Fibroblast of pulmonary artery (primary cell): Measurements from ENCODE around the gene PTCD2.

ENCODE experiments used
- DNase-seq: peaks from one replicate; pipeline ENCODE4 v3.0.0-alpha.2; 2010; ENCODE audit warnings: low read depth
- H3K4me3 ChIP-seq: replicated peaks from 2 replicates; pipeline ENCODE4 v1.5.1; 2011; ENCODE audit warnings: low read depth, mild to moderate bottlenecking, control low read depth, low read length, moderate library complexity
- TF ChIP-seq, protein P1 (sequence below): IDR thresholded peaks from 2 replicates; pipeline ENCODE4 v1.5.1; 2011; ENCODE audit warnings: mild to moderate bottlenecking, control low read depth, low read length, inconsistent platforms; ENCODE audit errors: missing control alignments

The PTCD2 gene

DNA sequence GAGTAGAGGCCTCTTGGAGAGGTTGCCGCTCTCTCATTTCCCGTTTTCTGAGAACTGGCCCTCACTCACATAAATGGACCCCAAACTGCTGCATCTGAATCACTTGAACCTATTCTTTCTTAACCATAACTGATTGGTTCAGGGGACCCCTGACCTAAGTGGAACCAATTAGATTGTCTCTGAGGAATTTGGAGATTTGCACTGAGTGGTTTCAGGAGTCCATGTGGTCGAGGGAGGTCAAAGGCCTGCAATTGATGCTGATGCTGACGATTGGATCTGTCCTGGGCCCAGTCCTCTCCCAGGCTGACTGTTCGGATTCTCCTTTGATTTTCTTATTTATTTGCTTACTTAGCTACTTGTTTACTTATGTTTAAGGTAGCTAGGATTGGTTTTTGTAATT lies 88.0 kb downstream of the PTCD2 start:
- H3K4me3 ChIP-seq = no peak overlapping the region
- no peak for DNase-seq
- TF ChIP-seq, protein P1, sequence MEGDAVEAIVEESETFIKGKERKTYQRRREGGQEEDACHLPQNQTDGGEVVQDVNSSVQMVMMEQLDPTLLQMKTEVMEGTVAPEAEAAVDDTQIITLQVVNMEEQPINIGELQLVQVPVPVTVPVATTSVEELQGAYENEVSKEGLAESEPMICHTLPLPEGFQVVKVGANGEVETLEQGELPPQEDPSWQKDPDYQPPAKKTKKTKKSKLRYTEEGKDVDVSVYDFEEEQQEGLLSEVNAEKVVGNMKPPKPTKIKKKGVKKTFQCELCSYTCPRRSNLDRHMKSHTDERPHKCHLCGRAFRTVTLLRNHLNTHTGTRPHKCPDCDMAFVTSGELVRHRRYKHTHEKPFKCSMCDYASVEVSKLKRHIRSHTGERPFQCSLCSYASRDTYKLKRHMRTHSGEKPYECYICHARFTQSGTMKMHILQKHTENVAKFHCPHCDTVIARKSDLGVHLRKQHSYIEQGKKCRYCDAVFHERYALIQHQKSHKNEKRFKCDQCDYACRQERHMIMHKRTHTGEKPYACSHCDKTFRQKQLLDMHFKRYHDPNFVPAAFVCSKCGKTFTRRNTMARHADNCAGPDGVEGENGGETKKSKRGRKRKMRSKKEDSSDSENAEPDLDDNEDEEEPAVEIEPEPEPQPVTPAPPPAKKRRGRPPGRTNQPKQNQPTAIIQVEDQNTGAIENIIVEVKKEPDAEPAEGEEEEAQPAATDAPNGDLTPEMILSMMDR = no peak

DNA sequence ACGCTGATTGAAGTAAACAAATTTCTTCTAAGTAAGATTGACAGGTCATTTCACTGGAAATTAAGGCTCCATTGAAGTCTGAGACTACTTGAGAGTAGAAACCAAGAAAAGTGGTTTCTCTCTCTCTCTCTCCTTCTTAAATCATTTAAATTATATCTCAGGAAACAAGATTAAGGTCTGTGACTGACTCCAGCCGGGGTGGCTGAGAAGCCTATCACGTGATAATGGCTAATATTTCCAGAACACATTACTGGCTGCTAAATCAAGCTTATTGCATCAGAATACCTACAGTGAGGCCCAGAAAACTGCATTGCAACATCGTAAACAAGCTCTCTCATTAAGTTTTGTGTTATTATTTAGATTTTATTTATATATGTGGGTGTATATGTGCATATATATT lies 88.4 kb downstream of the PTCD2 start:
- TF ChIP-seq, protein P1 = no peak
- H3K4me3 ChIP-seq = no peak overlapping the region
- DNase-seq = peak; percentile 74

DNA sequence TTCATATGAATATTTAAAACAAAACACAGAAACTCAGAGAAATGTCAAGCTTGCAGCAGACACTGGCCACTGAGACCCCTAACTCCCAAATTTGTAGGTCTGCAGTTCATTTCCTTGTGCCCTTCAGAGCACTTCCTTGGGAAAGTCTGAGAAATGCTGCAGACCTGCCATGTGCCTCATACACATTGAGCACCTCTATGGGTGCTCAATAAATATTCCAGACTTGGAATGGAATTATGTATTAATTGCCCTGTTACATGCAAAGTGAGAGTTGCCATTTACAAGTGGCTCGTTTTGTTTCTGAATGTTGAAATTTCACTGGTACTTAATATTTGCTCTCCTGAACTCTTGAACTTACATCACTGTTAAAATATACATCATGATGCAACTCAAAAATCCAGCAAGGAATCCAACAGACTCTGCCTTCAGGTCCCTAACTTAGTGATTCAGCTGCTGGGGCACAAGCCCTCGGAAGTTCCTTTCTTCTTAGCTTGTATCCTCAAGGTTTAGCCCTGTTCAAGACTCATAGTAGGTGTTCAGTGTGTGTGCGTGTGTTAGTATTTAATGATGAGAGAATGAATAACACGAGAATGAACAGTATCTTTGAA lies 90.6 kb downstream of the PTCD2 start:
- TF ChIP-seq, protein P1 = no peak
- no peak overlapping the region for H3K4me3 ChIP-seq
- peak; percentile 58 for DNase-seq

DNA sequence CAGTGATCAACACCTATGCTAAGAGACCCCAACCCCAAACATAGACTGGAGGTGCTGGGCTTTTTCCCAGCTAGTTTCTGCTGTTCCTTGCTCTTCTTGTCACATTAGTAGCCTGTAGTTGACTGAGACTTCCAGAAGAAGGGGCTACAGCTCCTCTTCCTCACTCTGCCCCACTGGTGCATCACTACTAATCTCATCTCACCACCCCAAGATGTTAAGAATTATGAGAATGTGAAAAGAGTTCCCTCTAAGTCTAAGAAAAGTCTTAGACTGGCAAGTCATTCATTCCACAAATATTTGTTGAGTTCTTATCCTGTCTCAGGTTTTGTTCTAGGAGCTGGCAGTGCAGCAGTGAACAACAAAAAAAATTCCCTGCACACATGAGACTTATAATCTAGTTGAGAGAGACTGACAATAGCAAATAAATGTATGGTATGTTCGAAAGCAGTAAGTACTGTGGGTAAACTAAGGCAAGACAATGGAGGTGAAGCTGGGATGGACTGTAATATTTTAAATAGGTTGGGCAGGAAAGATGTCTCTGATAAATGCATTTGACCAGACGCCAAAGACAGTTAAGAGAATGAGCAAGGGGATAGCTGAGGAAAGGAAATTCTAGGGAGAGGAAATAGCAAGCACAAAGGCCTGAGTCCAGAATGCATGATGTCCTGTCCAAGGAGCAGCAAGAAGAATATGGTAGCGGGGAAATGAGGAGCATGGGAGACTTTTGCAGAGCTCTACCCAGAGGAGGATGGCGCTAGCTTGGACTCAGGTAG lies 92.3 kb downstream of the PTCD2 start:
- DNase-seq = peak; percentile 74
- TF ChIP-seq, protein P1 = peak; percentile 39
- H3K4me3 ChIP-seq = no peak overlapping the region

DNA sequence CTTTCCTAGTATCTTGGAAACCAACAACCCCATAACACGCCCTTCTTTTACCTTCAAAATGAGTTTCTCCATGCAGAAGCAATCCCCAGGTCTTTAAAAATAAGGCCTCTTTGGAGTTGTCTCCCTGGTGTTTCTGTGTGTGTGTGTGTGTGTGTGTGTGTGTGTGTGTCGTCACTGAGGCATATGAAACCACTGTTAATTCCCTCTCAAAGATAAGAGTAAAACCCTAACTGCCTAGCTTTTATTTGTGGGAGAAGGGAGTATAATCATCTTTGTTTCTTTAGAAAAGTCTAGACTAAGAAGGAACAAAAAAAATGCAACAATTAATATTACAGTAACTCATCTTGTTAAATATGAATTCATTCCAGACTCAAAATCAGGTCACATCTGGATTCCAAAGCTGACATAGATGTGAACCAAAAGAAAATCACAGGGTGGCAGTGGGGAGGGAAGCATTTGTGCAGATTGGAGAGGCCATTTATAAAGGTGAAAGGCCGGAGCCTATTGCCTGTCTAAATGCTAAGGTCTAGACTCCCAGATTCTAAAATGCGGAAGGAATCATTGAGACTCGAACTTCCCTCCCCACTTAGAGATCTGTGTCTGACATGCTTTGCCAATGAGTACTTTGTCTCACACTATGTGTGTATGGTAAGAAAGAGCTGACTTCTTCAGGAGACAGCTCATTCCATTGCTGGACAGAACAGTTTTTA lies 95.6 kb downstream of the PTCD2 start:
- TF ChIP-seq, protein P1 = no peak
- DNase-seq = no peak
- no peak overlapping the region for H3K4me3 ChIP-seq

DNA sequence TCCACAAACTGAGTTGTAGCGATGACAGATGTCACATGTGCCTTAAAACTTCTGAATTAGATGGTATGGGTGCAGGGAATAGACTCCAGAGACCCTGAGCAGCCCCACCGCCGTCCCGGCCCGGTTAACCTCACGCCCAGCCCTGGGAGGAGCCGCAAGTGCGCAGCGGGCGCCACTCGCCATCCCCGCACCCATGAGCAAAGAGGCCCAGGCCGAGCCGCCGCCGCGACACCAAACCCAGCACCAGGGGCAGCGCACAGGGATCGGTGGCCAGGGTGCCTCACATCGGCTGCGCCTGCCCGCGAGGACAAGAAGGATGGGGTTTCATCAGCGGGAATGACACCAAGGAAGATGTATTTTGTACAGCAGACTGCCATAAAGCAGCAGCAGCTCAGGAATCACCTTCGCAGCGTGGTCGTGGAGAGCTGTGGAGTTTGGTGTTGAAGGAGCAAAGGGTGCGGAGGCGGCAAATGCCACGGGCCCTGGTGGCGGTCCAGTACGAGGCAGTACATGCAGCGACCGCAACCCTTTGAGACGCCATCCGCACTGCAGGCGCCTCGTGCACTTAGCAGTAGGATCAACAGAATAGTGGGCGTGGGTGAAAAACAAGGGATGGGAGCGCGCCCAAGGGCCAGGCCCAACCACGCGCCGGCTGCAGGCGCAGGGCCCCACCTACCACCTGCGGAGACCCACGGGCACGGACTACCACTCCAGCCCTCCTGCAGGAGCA lies 97.3 kb downstream of the PTCD2 start:
- H3K4me3 ChIP-seq = no peak overlapping the region
- DNase-seq = no peak
- TF ChIP-seq, protein P1 = no peak
